Cardiac muscle cell (in vitro differentiated cells and primary cell): Measurements from ENCODE around the gene XPO6. TPM values are rescaled to one million over a fixed set of nuclear protein-coding genes. Genes with fewer than 3 reads are reported as not detected.

Experiments
- DNase-seq, 2 donors: peaks; one replicate each; pipeline versions ENCODE4 v3.0.0 to v3.0.0-alpha.2; 2010 to 2017; ENCODE audit warnings: low read depth in 1 of 2, low spot score in 1 of 2
- H3K27ac ChIP-seq: fragments of 200-600 bp; sonication (generic); 2 replicates; pipeline ENCODE4 v1.5.1; 2016
- H3K27me3 ChIP-seq: fragments of 200-600 bp; sonication (generic); 2 replicates; pipeline ENCODE4 v1.6.0; 2016; ENCODE audit warnings: control low read depth
- H3K36me3 ChIP-seq: fragments of 200-600 bp; sonication (generic); 2 replicates; pipeline ENCODE4 v1.5.1; 2016; ENCODE audit warnings: control low read depth
- H3K4me1 ChIP-seq: fragments of 200-600 bp; sonication (generic); 2 replicates; pipeline ENCODE4 v1.8.1; 2017; ENCODE audit warnings: low read depth, mild to moderate bottlenecking, mixed run types
- H3K4me3 ChIP-seq: fragments of 200-600 bp; sonication (generic); 2 replicates; pipeline ENCODE4 v1.5.1; 2016; ENCODE audit warnings: mild to moderate bottlenecking
- H3K9me3 ChIP-seq: fragments of 200-600 bp; sonication (generic); 2 replicates; pipeline ENCODE4 v1.5.1; 2017; ENCODE audit warnings: low read depth, mild to moderate bottlenecking, control low read depth
- polyA plus RNA-seq: library from polyadenylated mRNA; unstranded; fragments of >200 nt; fragmentation: Nextera tagmentation; extraction: Ambion mirVana; gene quantifications from 2 replicates; pipeline ENCODE4 v1.2.1, GENCODE V29; 2016
- total RNA-seq: library from RNA; depleted of rRNA; stranded (reverse); fragments of >200 nt; gene quantifications from 2 replicates; pipeline ENCODE4 v1.2.3, GENCODE V29; 2016
- TF ChIP-seq, protein P1 (sequence below): IDR thresholded peaks from 2 replicates; pipeline ENCODE4 v1.5.1; 2012; ENCODE audit warnings: low read depth, mild to moderate bottlenecking, low read length

XPO6 gene
- total and polyA plus RNA-seq, 2 experiments from 2014 or later, result 34.8 to 79.8 TPM

DNA sequence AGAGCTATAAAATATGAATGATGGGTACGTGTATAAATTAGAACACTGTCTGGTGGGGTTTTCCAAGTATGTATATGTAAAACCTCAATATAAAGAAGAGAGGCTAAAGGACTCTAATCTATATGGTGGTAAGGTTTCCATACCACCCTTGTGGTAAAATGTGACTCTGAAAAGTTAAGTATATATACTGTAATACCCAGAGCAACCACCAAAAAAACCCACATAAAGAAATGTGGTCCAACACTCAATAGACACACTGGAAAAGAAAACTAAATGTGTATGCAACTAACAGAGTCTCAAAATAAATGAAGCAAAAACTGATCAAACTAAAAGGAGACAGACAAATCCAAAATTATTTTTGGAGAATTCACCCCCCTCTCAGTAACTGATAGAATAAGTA lies 72.2 kb downstream of the XPO6 start:
- TF ChIP-seq, protein P1, sequence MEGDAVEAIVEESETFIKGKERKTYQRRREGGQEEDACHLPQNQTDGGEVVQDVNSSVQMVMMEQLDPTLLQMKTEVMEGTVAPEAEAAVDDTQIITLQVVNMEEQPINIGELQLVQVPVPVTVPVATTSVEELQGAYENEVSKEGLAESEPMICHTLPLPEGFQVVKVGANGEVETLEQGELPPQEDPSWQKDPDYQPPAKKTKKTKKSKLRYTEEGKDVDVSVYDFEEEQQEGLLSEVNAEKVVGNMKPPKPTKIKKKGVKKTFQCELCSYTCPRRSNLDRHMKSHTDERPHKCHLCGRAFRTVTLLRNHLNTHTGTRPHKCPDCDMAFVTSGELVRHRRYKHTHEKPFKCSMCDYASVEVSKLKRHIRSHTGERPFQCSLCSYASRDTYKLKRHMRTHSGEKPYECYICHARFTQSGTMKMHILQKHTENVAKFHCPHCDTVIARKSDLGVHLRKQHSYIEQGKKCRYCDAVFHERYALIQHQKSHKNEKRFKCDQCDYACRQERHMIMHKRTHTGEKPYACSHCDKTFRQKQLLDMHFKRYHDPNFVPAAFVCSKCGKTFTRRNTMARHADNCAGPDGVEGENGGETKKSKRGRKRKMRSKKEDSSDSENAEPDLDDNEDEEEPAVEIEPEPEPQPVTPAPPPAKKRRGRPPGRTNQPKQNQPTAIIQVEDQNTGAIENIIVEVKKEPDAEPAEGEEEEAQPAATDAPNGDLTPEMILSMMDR, result no peak
- Histone ChIP-seq H3K4me1 (no peaks in the 10 kb centered on the region), H3K9me3 (no peaks in the 10 kb centered on the region), H3K4me3 (no peak overlapping the region), H3K36me3 (peaks cover 19% of the 10 kb centered on the region), H3K27ac (no peak overlapping the region), H3K27me3 (no peaks in the 10 kb centered on the region)
- DNase-seq, result no peak

DNA sequence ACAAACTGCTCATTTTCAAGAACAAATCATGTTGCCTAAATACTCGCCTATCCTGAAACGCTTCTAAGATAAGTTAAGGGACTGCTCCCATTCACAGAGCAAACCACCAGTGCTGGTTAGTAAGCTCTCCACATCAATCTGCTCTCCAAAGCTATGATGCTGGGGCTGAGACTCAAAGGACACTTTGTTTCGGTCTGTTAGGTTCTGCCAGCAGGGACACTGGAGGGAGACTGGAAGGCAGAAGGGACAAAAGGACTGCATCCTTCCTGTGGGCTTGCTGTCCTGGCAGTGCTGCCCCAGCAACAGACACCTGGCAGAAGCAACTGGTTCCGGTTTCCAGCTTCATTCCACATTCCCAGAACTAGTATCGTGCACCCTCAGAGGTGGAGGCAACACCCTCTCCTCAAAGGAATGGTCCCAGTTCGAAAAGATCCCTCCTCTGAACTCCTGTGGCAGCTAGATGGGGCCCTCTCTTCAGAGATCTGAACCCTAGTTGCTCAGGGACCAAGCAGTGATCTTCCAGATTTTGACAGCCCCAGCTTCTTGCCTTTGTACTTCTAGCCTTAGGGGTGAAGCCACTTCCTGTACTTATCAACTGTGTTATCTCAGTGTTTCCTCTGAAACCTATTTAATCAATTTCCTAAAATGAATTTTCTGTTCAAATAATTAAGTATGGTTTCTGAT lies 74.9 kb downstream of the XPO6 start:
- TF ChIP-seq, protein P1, result peak; percentile 17
- Histone ChIP-seq H3K4me1 (no peaks in the 10 kb centered on the region), H3K36me3 (peaks cover 22% of the 10 kb centered on the region), H3K9me3 (no peaks in the 10 kb centered on the region), H3K4me3 (no peak overlapping the region), H3K27ac (no peak overlapping the region), H3K27me3 (no peaks in the 10 kb centered on the region)
- peak in 1 of 2 donors; percentile 21 for DNase-seq

DNA sequence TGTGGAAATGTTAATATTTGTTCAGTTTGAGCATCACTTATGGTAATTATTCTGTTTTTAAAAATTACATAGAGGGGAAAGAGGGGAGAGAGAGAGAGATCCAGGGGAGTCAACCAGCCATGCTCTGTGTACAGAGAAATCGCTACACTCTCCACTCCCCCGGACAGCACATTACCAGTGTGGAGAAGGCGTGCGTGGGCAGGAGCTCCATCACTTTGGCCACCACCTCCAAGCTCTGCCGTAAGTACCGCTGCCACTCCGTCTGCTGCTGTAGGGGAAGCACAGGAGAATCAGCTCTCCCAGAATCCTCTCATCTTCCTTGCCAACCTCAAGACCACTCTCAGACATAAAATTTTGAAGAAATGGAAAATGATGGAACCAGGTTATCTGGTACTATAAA lies 78.1 kb downstream of the XPO6 start:
- DNase-seq, result no peak
- H3K9me3 ChIP-seq, result no peaks in the 10 kb centered on the region
- H3K4me1 ChIP-seq, result no peaks in the 10 kb centered on the region
- H3K27ac ChIP-seq, result no peak overlapping the region
- TF ChIP-seq, protein P1, result no peak
- peaks cover 38% of the 10 kb centered on the region for H3K36me3 ChIP-seq
- H3K4me3 ChIP-seq, result no peak overlapping the region
- H3K27me3 ChIP-seq, result no peaks in the 10 kb centered on the region

DNA sequence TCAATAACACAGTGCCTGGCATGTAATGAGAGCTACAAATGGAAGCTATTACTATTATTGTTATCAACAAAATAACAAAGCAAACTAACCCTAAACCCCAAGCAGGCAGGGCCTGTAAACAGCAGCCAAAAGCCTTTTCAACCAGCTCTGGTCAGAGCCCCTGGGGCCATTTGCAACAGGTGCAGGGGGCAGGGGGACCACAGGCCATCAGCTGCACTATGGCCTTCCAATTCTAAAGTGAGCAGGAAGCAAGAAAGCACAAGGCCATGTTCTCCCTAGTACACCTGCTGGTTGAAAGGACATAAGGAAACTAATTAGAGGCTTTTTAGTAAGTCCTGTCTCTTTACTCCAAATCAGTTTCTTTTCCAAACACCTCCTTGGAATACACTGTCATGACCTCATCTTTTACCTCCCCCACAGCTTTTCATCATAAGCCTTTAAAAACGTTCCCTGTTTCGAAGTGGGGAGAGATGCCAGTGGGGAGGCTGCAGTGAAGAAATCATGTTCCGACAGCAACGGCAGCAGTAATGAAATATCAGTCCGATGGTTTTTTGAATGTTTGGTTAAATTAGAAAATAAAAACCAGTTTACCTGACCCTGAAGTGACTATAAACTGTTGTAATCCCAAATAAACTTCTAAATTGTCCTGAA lies 79.9 kb downstream of the XPO6 start:
- TF ChIP-seq, protein P1, result no peak
- peaks cover 42% of the 10 kb centered on the region for H3K36me3 ChIP-seq
- no peaks in the 10 kb centered on the region for H3K27me3 ChIP-seq
- no peaks in the 10 kb centered on the region for H3K4me1 ChIP-seq
- H3K27ac ChIP-seq, result no peak overlapping the region
- H3K4me3 ChIP-seq, result no peak overlapping the region
- no peak for DNase-seq
- no peaks in the 10 kb centered on the region for H3K9me3 ChIP-seq

DNA sequence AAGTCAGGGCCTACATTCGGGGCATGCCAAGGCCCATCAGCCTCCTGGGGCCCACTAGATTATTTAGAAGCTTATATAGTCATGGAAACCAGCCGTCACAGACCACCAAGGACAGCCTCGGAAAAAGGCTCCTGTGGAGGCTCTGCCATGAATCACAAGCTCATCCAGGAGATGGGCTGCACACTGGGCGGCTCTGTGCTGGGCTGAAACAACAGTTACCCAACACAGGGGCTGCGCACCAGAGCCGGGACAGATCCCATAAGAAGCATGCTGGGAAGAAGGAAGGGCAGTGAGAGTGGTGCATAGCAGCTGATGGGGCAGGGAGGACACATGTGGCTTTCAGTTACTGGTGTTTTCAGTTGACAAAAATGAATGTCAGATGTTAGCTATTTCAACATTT lies 80.6 kb downstream of the XPO6 start:
- Histone ChIP-seq H3K4me3 (no peak overlapping the region), H3K9me3 (no peaks in the 10 kb centered on the region), H3K27ac (no peak overlapping the region), H3K4me1 (no peaks in the 10 kb centered on the region), H3K27me3 (no peaks in the 10 kb centered on the region), H3K36me3 (peaks cover 45% of the 10 kb centered on the region)
- DNase-seq, result no peak
- TF ChIP-seq, protein P1, result no peak
